ENCODE measurements around the gene EMX1.

Gene EMX1

GRCh38 chr2:72968286-72968685 is 51.0 kb downstream of the EMX1 start:
- Histone ChIP-seq H3K4me3 (ENCODE audit: low read length) (no peak overlapping the region), H3K36me3 (ENCODE audit: insufficient read depth, low read length) (no peaks in the 10 kb centered on the region), H3K27me3 (ENCODE audit: control insufficient read depth, insufficient read depth, low read length) (no peaks in the 10 kb centered on the region), H3K4me1 (ENCODE audit: control insufficient read depth, insufficient read depth, low read length) (no peaks in the 10 kb centered on the region), H3K9me3 (replicated peaks; ENCODE audit: low read length) (no peaks in the 10 kb centered on the region), H3K4me2 (ENCODE audit: low read length) (no peak overlapping the region), H3K9ac (ENCODE audit: low read depth, low read length) (no peak overlapping the region)

GRCh38 chr2:72969706-72970105 is 52.4 kb downstream of the EMX1 start:
- Histone ChIP-seq H3K9ac (ENCODE audit: low read depth, low read length) (no peak overlapping the region), H3K36me3 (ENCODE audit: insufficient read depth, low read length) (no peaks in the 10 kb centered on the region), H3K4me1 (ENCODE audit: control insufficient read depth, insufficient read depth, low read length) (no peaks in the 10 kb centered on the region), H3K4me2 (ENCODE audit: low read length) (no peak overlapping the region), H3K9me3 (replicated peaks; ENCODE audit: low read length) (no peaks in the 10 kb centered on the region), H3K4me3 (ENCODE audit: low read length) (no peak overlapping the region), H3K27me3 (ENCODE audit: control insufficient read depth, insufficient read depth, low read length) (no peaks in the 10 kb centered on the region)

- H3K9me3 ChIP-seq (replicated peaks; ENCODE audit: low read length) = no peaks in the 10 kb centered on the region
- no peaks in the 10 kb centered on the region for H3K4me1 ChIP-seq (ENCODE audit: control insufficient read depth, insufficient read depth, low read length)
- no peak overlapping the region for H3K9ac ChIP-seq (ENCODE audit: low read depth, low read length)
- no peak overlapping the region for H3K4me2 ChIP-seq (ENCODE audit: low read length)
- H3K36me3 ChIP-seq (ENCODE audit: insufficient read depth, low read length) = no peaks in the 10 kb centered on the region
- no peaks in the 10 kb centered on the region for H3K27me3 ChIP-seq (ENCODE audit: control insufficient read depth, insufficient read depth, low read length)
- no peak overlapping the region for H3K4me3 ChIP-seq (ENCODE audit: low read length)
Observed at GRCh38 chr2:72971036-72971435, 53.7 kb downstream of the EMX1 start.

- H3K4me1 ChIP-seq (ENCODE audit: control insufficient read depth, insufficient read depth, low read length) = no peaks in the 10 kb centered on the region
- no peaks in the 10 kb centered on the region for H3K9me3 ChIP-seq (replicated peaks; ENCODE audit: low read length)
- no peak overlapping the region for H3K4me2 ChIP-seq (ENCODE audit: low read length)
- no peak overlapping the region for H3K9ac ChIP-seq (ENCODE audit: low read depth, low read length)
- H3K27me3 ChIP-seq (ENCODE audit: control insufficient read depth, insufficient read depth, low read length) = no peaks in the 10 kb centered on the region
- H3K4me3 ChIP-seq (ENCODE audit: low read length) = no peak overlapping the region
- H3K36me3 ChIP-seq (ENCODE audit: insufficient read depth, low read length) = no peaks in the 10 kb centered on the region
Observed at GRCh38 chr2:72972352-72973136, 55.2 kb downstream of the EMX1 start.

- H3K4me3 ChIP-seq (ENCODE audit: low read length) = no peak overlapping the region
- no peaks in the 10 kb centered on the region for H3K9me3 ChIP-seq (replicated peaks; ENCODE audit: low read length)
- no peaks in the 10 kb centered on the region for H3K36me3 ChIP-seq (ENCODE audit: insufficient read depth, low read length)
- no peak overlapping the region for H3K4me2 ChIP-seq (ENCODE audit: low read length)
- H3K9ac ChIP-seq (ENCODE audit: low read depth, low read length) = no peak overlapping the region
- no peaks in the 10 kb centered on the region for H3K4me1 ChIP-seq (ENCODE audit: control insufficient read depth, insufficient read depth, low read length)
- no peaks in the 10 kb centered on the region for H3K27me3 ChIP-seq (ENCODE audit: control insufficient read depth, insufficient read depth, low read length)
Observed at GRCh38 chr2:72973137-72973535, 55.8 kb downstream of the EMX1 start.

GRCh38 chr2:72973566-72974435 is 56.5 kb downstream of the EMX1 start:
- Histone ChIP-seq H3K4me2 (ENCODE audit: low read length) (no peak overlapping the region), H3K27me3 (ENCODE audit: control insufficient read depth, insufficient read depth, low read length) (no peaks in the 10 kb centered on the region), H3K9me3 (replicated peaks; ENCODE audit: low read length) (no peaks in the 10 kb centered on the region), H3K4me3 (ENCODE audit: low read length) (no peak overlapping the region), H3K9ac (ENCODE audit: low read depth, low read length) (no peak overlapping the region), H3K4me1 (ENCODE audit: control insufficient read depth, insufficient read depth, low read length) (no peaks in the 10 kb centered on the region), H3K36me3 (ENCODE audit: insufficient read depth, low read length) (no peaks in the 10 kb centered on the region)

GRCh38 chr2:72974436-72974754 is 57.1 kb downstream of the EMX1 start:
- H3K36me3 ChIP-seq (ENCODE audit: insufficient read depth, low read length) = no peaks in the 10 kb centered on the region

GRCh38 chr2:72975017-72975416 is 57.7 kb downstream of the EMX1 start:
- no peaks in the 10 kb centered on the region for H3K36me3 ChIP-seq (ENCODE audit: insufficient read depth, low read length)

More at GRCh38 chr2:72974436-72974754, 57.1 kb downstream of the EMX1 start:
- H3K27me3 ChIP-seq (ENCODE audit: control insufficient read depth, insufficient read depth, low read length) = no peaks in the 10 kb centered on the region
- no peaks in the 10 kb centered on the region for H3K4me1 ChIP-seq (ENCODE audit: control insufficient read depth, insufficient read depth, low read length)
- no peak overlapping the region for H3K4me2 ChIP-seq (ENCODE audit: low read length)
- no peak overlapping the region for H3K4me3 ChIP-seq (ENCODE audit: low read length)
- no peaks in the 10 kb centered on the region for H3K9me3 ChIP-seq (replicated peaks; ENCODE audit: low read length)
- H3K9ac ChIP-seq (ENCODE audit: low read depth, low read length) = no peak overlapping the region

GRCh38 chr2:72979896-72980295 is 62.6 kb downstream of the EMX1 start:
- Histone ChIP-seq H3K4me3 (ENCODE audit: low read length) (no peak overlapping the region), H3K4me1 (ENCODE audit: control insufficient read depth, insufficient read depth, low read length) (no peaks in the 10 kb centered on the region), H3K4me2 (ENCODE audit: low read length) (no peak overlapping the region), H3K9ac (ENCODE audit: low read depth, low read length) (no peak overlapping the region), H3K9me3 (replicated peaks; ENCODE audit: low read length) (no peaks in the 10 kb centered on the region), H3K27me3 (ENCODE audit: control insufficient read depth, insufficient read depth, low read length) (no peaks in the 10 kb centered on the region), H3K36me3 (ENCODE audit: insufficient read depth, low read length) (no peaks in the 10 kb centered on the region)

More at GRCh38 chr2:72975017-72975416, 57.7 kb downstream of the EMX1 start:
- H3K9me3 ChIP-seq (replicated peaks; ENCODE audit: low read length) = no peaks in the 10 kb centered on the region
- H3K9ac ChIP-seq (ENCODE audit: low read depth, low read length) = no peak overlapping the region
- H3K27me3 ChIP-seq (ENCODE audit: control insufficient read depth, insufficient read depth, low read length) = no peaks in the 10 kb centered on the region
- no peaks in the 10 kb centered on the region for H3K4me1 ChIP-seq (ENCODE audit: control insufficient read depth, insufficient read depth, low read length)
- no peak overlapping the region for H3K4me2 ChIP-seq (ENCODE audit: low read length)
- H3K4me3 ChIP-seq (ENCODE audit: low read length) = no peak overlapping the region

- Histone ChIP-seq H3K4me3 (ENCODE audit: low read length) (no peak overlapping the region), H3K4me2 (ENCODE audit: low read length) (no peak overlapping the region), H3K9me3 (replicated peaks; ENCODE audit: low read length) (no peaks in the 10 kb centered on the region), H3K9ac (ENCODE audit: low read depth, low read length) (no peak overlapping the region), H3K27me3 (ENCODE audit: control insufficient read depth, insufficient read depth, low read length) (no peaks in the 10 kb centered on the region), H3K4me1 (ENCODE audit: control insufficient read depth, insufficient read depth, low read length) (no peaks in the 10 kb centered on the region), H3K36me3 (ENCODE audit: insufficient read depth, low read length) (no peaks in the 10 kb centered on the region)
Observed at GRCh38 chr2:72980535-72981217, 63.4 kb downstream of the EMX1 start.

GRCh38 chr2:72981536-72981935 is 64.2 kb downstream of the EMX1 start:
- Histone ChIP-seq H3K9me3 (replicated peaks; ENCODE audit: low read length) (no peaks in the 10 kb centered on the region), H3K4me1 (ENCODE audit: control insufficient read depth, insufficient read depth, low read length) (no peaks in the 10 kb centered on the region), H3K27me3 (ENCODE audit: control insufficient read depth, insufficient read depth, low read length) (no peaks in the 10 kb centered on the region), H3K9ac (ENCODE audit: low read depth, low read length) (no peak overlapping the region), H3K36me3 (ENCODE audit: insufficient read depth, low read length) (no peaks in the 10 kb centered on the region), H3K4me2 (ENCODE audit: low read length) (no peak overlapping the region), H3K4me3 (ENCODE audit: low read length) (no peak overlapping the region)

Measured in skeletal muscle satellite cell (primary cell).